Neural cell (in vitro differentiated cells): Measurements from ENCODE around the gene ATP6AP1. TPM values are rescaled to one million over a fixed set of nuclear protein-coding genes. Genes with fewer than 3 reads are reported as not detected.

Source experiments
- H2AFZ ChIP-seq: fragments of 200-600, 300-800 bp; sonication (generic), shearing (Covaris generic); 2 replicates; pipeline ENCODE4 v1.6.0; 2014; ENCODE audit warnings: low read depth, mild to moderate bottlenecking, antibody characterized with exemption, low read length, moderate library complexity
- H3F3A ChIP-seq: fragments of 200-600 bp; shearing (Covaris generic); 2 replicates; pipeline ENCODE4 v1.6.1; 2016; ENCODE audit warnings: mild to moderate bottlenecking, moderate library complexity, mixed read lengths, antibody characterized with exemption, low read length; ENCODE audit not compliant: insufficient read depth, poor library complexity, severe bottlenecking
- H3K27ac ChIP-seq: fragments of 200-600, 300-800 bp; sonication (generic), shearing (Covaris generic); 2 replicates; pipeline ENCODE4 v1.5.1; 2014; ENCODE audit warnings: mild to moderate bottlenecking, low read length, moderate library complexity
- H3K27me3 ChIP-seq: fragments of 300-800, 200-600 bp; sonication (generic), shearing (Covaris generic); 2 replicates; pipeline ENCODE4 v1.6.0; 2014; ENCODE audit warnings: mild to moderate bottlenecking, low read depth, low read length, moderate library complexity; ENCODE audit not compliant: insufficient read depth
- H3K36me3 ChIP-seq: fragments of 300-800, 200-600 bp; sonication (generic), shearing (Covaris generic); 2 replicates; pipeline ENCODE4 v1.5.1; 2014; ENCODE audit warnings: mild to moderate bottlenecking, antibody characterized with exemption, low read length, moderate library complexity; ENCODE audit not compliant: insufficient read depth
- H3K4me2 ChIP-seq: fragments of 300-800, 200-600 bp; sonication (generic), shearing (Covaris generic); 2 replicates; pipeline ENCODE4 v1.6.0; 2014; ENCODE audit warnings: mild to moderate bottlenecking, low read length
- H3K4me3 ChIP-seq: fragments of 300-800, 200-600 bp; sonication (generic), shearing (Covaris generic); 2 replicates; pipeline ENCODE4 v1.5.1; 2014; ENCODE audit warnings: mild to moderate bottlenecking, low read length, moderate library complexity
- H3K79me2 ChIP-seq: fragments of 200-600 bp; shearing (Covaris generic); replicated peaks from 2 replicates; pipeline ENCODE4 v1.6.0; 2014; ENCODE audit warnings: mild to moderate bottlenecking, low read length, moderate library complexity; ENCODE audit not compliant: insufficient read depth
- H3K9ac ChIP-seq: fragments of 300-800, 200-600 bp; sonication (generic), shearing (Covaris generic); 2 replicates; pipeline ENCODE4 v1.6.1; 2016; ENCODE audit warnings: mild to moderate bottlenecking, low read length, mixed read lengths
- H3K9me2 ChIP-seq: fragments of 200-600 bp; shearing (Covaris generic); 2 replicates; pipeline ENCODE4 v1.6.1; 2016; ENCODE audit warnings: mild to moderate bottlenecking, low read length, mixed read lengths; ENCODE audit not compliant: insufficient read depth
- H3K9me3 ChIP-seq: fragments of 200-600, 300-800 bp; sonication (generic), shearing (Covaris generic); 2 replicates; pipeline ENCODE4 v1.6.1; 2016; ENCODE audit warnings: mild to moderate bottlenecking, mixed run types, low read length, moderate library complexity, mixed read lengths
- H4K20me1 ChIP-seq: fragments of 200-600 bp; shearing (Covaris generic); 2 replicates; pipeline ENCODE4 v1.6.1; 2016; ENCODE audit warnings: mild to moderate bottlenecking, mixed run types; ENCODE audit not compliant: insufficient read depth
- CTCF ChIP-seq: fragments of 450-650 bp; IDR thresholded peaks from 2 replicates; pipeline ENCODE4 v1.5.1; 2014; ENCODE audit warnings: antibody characterized with exemption, mild to moderate bottlenecking, moderate library complexity; ENCODE audit not compliant: poor library complexity, severe bottlenecking
- EP300 ChIP-seq: fragments of 450-650 bp; conservative IDR thresholded peaks from 2 replicates; pipeline ENCODE4 v1.6.1; 2014; ENCODE audit warnings: antibody characterized with exemption, mild to moderate bottlenecking, moderate library complexity; ENCODE audit not compliant: poor library complexity, severe bottlenecking
- EZH2 ChIP-seq: fragments of 200-600, 300-800 bp; shearing (Covaris generic), sonication (generic); IDR thresholded peaks from 2 replicates; pipeline ENCODE4 v1.6.1; 2014; ENCODE audit warnings: antibody characterized with exemption, low read length, borderline replicate concordance, mild to moderate bottlenecking; ENCODE audit not compliant: insufficient read depth, poor library complexity, severe bottlenecking
- MXI1 ChIP-seq: fragments of 450-650 bp; conservative IDR thresholded peaks from 2 replicates; pipeline ENCODE4 v1.6.1; 2014; ENCODE audit warnings: antibody characterized with exemption, mild to moderate bottlenecking; ENCODE audit not compliant: poor library complexity, severe bottlenecking
- POLR2AphosphoS5 ChIP-seq: IDR thresholded peaks from 2 replicates; pipeline ENCODE4 v1.6.1; 2012
- RAD21 ChIP-seq: fragments of 450-650 bp; conservative IDR thresholded peaks from 2 replicates; pipeline ENCODE4 v1.6.1; 2014; ENCODE audit warnings: antibody characterized with exemption, mild to moderate bottlenecking, moderate library complexity
- REST ChIP-seq: IDR thresholded peaks from 2 replicates; pipeline ENCODE4 v1.6.1; 2012; ENCODE audit warnings: borderline replicate concordance
- polyA plus RNA-seq: library from polyadenylated mRNA; depleted of rRNA; stranded (reverse); fragments of >200 nt; gene quantifications from 2 replicates; pipeline ENCODE4 v1.2.3, GENCODE V29; 2014

ATP6AP1 gene
- polyA plus RNA-seq, 1 donor from 2014 or later: 126 TPM

- TF ChIP-seq REST: peak; percentile 74
These were observed 49.5 kb upstream of the ATP6AP1 start, which contains the start of gene EMD (continued) for GRCh38 chrX:154378799-154379568.

- no peaks in the 10 kb centered on the region for H3K27me3 ChIP-seq
- peak overlapping the region; percentile 89 for H3K27ac ChIP-seq
- no peaks in the 10 kb centered on the region for H3K9me2 ChIP-seq
- peak overlapping the region; percentile 92 for H3K9ac ChIP-seq
- H2AFZ ChIP-seq: no peak overlapping the region
- peak overlapping the region; percentile 78 for H3K4me3 ChIP-seq
- no peaks in the 10 kb centered on the region for H3K36me3 ChIP-seq
- H3K4me2 ChIP-seq: peak overlapping the region; percentile 65
- no peaks in the 10 kb centered on the region for H3K9me3 ChIP-seq
- H4K20me1 ChIP-seq: no peaks in the 10 kb centered on the region
- H3F3A ChIP-seq: no peaks in the 10 kb centered on the region
- peak; percentile 8 for TF ChIP-seq REST
- TF ChIP-seq EP300: no peak
- H3K79me2 ChIP-seq: peaks cover 9% of the 10 kb centered on the region
These were observed 48.9 kb upstream of the ATP6AP1 start for GRCh38 chrX:154379569-154379951.

- H3F3A ChIP-seq: no peaks in the 10 kb centered on the region
- no peaks in the 10 kb centered on the region for H3K27me3 ChIP-seq
- no peaks in the 10 kb centered on the region for H3K36me3 ChIP-seq
- no peak overlapping the region for H2AFZ ChIP-seq
- H3K9me3 ChIP-seq: no peaks in the 10 kb centered on the region
- TF ChIP-seq EZH2 (no peak), EP300 (no peak), CTCF (no peak), RAD21 (no peak), MXI1 (no peak), POLR2AphosphoS5 (no peak), REST (no peak)
- no peaks in the 10 kb centered on the region for H3K9me2 ChIP-seq
- peak overlapping the region; percentile 89 for H3K27ac ChIP-seq
- H3K4me3 ChIP-seq: peak overlapping the region; percentile 78
- H3K4me2 ChIP-seq: peak overlapping the region; percentile 65
- peak overlapping the region; percentile 92 for H3K9ac ChIP-seq
- no peaks in the 10 kb centered on the region for H4K20me1 ChIP-seq
- peaks cover 9% of the 10 kb centered on the region for H3K79me2 ChIP-seq
These were observed 48.3 kb upstream of the ATP6AP1 start for GRCh38 chrX:154380153-154380552.
